ENCODE data around the gene ZNF836.

DNA sequence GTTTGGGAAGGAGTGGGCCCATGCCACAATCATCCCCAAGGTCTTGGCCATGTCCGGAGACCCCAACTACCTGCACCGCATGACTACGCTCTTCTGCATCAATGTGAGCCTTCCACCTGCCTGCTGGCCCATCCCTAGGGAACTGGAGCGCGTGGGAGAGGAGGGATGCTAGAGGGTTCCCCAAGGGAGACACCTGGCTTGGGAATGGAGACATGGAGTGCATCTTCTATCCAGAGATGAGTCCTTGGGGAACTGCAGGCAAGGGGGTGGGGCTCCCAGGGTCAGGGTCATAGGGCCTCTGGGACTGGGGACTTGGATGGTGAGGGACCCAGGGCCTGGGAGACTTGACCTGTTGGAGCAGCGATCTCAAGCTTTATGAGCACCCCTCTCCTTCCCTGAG lies 49.6 kb upstream of the ZNF836 start:
- TF ChIP-seq, protein P1, sequence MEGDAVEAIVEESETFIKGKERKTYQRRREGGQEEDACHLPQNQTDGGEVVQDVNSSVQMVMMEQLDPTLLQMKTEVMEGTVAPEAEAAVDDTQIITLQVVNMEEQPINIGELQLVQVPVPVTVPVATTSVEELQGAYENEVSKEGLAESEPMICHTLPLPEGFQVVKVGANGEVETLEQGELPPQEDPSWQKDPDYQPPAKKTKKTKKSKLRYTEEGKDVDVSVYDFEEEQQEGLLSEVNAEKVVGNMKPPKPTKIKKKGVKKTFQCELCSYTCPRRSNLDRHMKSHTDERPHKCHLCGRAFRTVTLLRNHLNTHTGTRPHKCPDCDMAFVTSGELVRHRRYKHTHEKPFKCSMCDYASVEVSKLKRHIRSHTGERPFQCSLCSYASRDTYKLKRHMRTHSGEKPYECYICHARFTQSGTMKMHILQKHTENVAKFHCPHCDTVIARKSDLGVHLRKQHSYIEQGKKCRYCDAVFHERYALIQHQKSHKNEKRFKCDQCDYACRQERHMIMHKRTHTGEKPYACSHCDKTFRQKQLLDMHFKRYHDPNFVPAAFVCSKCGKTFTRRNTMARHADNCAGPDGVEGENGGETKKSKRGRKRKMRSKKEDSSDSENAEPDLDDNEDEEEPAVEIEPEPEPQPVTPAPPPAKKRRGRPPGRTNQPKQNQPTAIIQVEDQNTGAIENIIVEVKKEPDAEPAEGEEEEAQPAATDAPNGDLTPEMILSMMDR (IDR thresholded peaks at IDR 0.05; ENCODE audit: extremely low read depth in 1 of 2, insufficient read depth in 1 of 2, low read depth in 1 of 2, low read length in 2 of 2): no peak
- TF ChIP-seq MYC (IDR thresholded peaks at IDR 0.05; ENCODE audit: low read depth, low read length) (no peak), JUN (IDR thresholded peaks at IDR 0.05; ENCODE audit: borderline replicate concordance, insufficient read depth, insufficient read length, low read depth) (no peak), POLR2AphosphoS5 (IDR thresholded peaks at IDR 0.05; ENCODE audit: insufficient read depth, low read depth, low read length) (no peak), POLR2A (IDR thresholded peaks at IDR 0.05; ENCODE audit: low read depth, low read length) (no peak), EZH2 (IDR thresholded peaks at IDR 0.05; ENCODE audit: borderline replicate concordance, low read depth, low read length, severe bottlenecking) (no peak), FOS (IDR thresholded peaks at IDR 0.05; ENCODE audit: borderline replicate concordance, insufficient read depth, low read length) (no peak), MAX (IDR thresholded peaks at IDR 0.05; ENCODE audit: insufficient read depth, insufficient read length) (no peak), GATA2 (IDR thresholded peaks at IDR 0.05; ENCODE audit: insufficient read depth, insufficient read length, low read depth, low read length) (no peak)

Data from endothelial cell of umbilical vein (primary cell).